ENCODE measurements around the gene ACTN4.
"Not testable (repeated sequence)": the region's sequence is repeated elsewhere in the genome, so short reads cannot be mapped to it uniquely, and the experiment has no call there.

The ACTN4 gene

DNA sequence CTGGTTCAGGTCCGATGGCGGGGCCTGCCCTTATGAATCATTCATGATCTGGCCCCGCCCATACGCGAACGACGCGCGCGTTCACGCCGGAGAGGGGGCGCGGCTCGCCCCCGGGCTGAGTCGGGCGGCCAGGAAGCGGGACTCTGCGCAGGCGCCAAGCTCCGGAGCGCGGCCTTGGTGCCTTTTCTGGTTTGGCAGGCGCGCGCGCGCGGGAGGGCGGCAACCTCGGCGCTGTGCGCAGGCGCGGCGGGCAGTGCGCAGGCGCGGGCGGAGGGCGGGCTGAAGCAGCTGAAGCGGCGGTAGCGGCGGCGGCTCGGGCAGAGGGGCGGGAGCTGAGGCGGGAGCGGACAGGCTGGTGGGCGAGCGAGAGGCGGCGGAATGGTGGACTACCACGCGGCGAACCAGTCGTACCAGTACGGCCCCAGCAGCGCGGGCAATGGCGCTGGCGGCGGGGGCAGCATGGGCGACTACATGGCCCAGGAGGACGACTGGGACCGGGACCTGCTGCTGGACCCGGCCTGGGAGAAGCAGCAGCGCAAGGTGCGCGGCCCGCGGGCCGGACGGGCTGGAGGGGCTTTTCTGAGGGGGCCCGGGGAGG lies at the start of gene ACTN4:
Gene ACTN4 (plus strand): TSS at position 282 of the 598 bp plus-strand sequence. CDS start 97 bp downstream, at position 379.
- DNase-seq (ENCODE audit: low spot score), result peak; percentile 98

GRCh38 chr19:38599722-38600121 lies 47.7 kb upstream of the ACTN4 start:
- DNase-seq (ENCODE audit: low spot score), result no peak

- DNase-seq (ENCODE audit: low spot score), result not testable (repeated sequence)
Observed at GRCh38 chr19:38602856-38603255, 44.6 kb upstream of the ACTN4 start.

DNA sequence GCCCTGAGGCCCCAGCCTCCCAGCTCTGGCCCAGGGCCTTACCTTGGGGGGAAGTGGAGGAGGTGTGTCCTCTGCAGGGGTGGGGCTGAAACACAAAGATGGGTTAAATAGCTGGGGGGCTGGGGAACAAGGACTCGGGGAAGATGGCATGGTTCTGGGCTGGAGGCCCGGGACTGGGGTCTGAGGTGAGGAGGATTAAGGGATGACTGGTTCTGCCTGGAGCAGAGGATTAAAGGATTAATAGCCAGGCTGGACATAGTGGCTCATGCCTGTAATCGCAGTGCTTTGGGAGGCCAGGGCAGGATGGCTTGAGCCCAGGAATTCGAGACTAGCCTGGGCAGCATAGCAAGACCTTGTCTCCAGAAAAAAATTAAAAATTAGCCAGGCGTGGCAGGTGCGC lies 41.3 kb upstream of the ACTN4 start:
- no peak for DNase-seq (ENCODE audit: low spot score)

GRCh38 chr19:38614289-38614688 lies 33.2 kb upstream of the ACTN4 start:
- DNase-seq (ENCODE audit: low spot score), result no peak

- no peak for DNase-seq (ENCODE audit: low spot score)
Observed at GRCh38 chr19:38615007-38615581, 32.4 kb upstream of the ACTN4 start.

- no peak for DNase-seq (ENCODE audit: low spot score)
Observed at GRCh38 chr19:38616265-38616664, 31.2 kb upstream of the ACTN4 start.

DNA sequence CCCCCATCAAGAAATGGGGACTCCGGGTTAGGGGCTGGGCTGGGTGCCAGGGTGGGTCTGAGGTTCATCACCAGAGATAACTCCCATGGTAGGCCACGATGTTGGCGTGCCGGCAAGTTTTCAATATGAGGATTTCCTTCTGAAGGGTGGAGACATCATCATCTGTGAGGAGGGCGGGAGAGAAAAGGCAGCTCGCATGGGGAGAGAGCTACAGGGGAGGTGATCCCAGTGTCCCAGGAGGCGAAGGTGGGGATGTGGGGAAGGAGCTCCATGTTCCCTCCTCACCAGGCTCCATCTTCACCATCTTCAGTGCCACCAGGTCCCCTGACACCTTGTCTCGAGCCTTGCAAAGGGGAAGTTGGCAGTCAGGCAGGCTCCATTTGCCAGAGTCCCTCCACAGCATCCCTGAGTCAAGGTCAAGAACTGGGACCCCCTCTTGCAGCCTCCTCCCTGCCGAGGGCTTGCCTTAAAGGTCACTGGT lies 30.1 kb upstream of the ACTN4 start:
- DNase-seq (ENCODE audit: low spot score), result no peak

GRCh38 chr19:38617764-38618589 lies 29.5 kb upstream of the ACTN4 start, which contains the start of gene MAP4K1:
Gene MAP4K1, minus strand, starts transcription at chr19:38617953. Its CDS starts 58 bp downstream, at chr19:38617895.
- DNase-seq (ENCODE audit: low spot score), result no peak

- DNase-seq (ENCODE audit: low spot score), result peak; percentile 99
Observed at GRCh38 chr19:38618590-38619360, 28.7 kb upstream of the ACTN4 start, which contains the start of gene EIF3K. Gene EIF3K, plus strand, starts transcription at chr19:38619188. Its CDS starts 81 bp downstream, at chr19:38619269.

DNA sequence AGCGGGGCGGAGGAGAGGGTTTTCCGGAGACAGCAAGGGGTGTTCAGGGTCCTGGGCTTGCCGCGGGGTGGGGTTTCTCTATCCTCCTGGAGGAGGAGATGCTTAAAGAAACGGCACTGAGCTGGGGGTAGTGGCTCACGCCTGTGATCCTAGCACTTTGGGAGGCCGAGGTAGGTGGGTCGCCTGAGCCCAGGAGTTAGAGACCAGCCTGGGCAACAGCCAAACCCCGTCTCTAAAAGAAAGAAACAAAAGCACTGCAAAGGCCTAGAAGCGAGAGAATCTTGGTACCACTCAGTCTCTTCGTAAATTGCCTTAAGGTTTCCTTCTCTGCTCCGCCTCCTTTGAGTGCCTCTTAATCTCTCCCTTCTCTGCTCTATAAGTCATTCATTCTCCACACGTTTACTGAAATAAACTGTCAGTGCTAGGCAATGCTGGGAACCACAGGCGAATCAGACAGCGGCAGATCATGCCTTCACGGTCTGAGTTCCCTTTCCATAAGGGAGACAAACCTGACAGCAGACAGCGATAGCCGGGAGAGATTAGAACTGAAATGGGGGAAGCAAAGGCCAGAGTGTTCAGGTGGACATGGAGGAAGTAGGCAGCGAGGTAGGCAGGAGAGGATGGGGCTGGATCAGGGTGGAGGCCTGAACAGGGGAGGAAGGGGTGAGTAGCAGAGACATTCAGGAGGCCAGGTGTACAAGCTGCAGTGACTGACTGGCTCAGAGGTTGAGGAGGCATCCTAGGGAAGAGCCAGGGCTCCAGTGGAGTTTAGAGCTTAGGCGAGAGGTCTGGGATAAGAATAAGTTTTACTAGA lies 27.9 kb upstream of the ACTN4 start:
- DNase-seq (ENCODE audit: low spot score), result no peak

DNA sequence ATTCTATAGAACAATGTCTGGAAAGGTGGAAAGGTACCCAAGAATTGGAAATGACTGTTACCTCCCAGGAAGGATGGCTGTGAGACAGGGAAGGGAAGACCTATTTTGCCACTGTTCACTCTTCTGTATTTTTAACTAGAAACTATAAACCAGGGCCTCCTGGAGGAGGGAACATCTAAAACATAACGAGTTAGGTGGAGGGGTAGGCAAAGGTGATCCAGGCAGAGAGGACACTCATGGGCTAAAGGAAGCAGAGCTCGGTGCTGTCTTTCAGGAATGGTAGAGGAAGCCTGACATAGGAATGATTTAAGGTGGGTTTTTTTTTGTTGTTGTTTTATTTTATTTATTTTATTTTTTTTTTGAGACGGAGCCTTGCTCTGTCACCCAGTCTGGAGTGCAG lies 22.6 kb upstream of the ACTN4 start:
- DNase-seq (ENCODE audit: low spot score), result no peak

DNA sequence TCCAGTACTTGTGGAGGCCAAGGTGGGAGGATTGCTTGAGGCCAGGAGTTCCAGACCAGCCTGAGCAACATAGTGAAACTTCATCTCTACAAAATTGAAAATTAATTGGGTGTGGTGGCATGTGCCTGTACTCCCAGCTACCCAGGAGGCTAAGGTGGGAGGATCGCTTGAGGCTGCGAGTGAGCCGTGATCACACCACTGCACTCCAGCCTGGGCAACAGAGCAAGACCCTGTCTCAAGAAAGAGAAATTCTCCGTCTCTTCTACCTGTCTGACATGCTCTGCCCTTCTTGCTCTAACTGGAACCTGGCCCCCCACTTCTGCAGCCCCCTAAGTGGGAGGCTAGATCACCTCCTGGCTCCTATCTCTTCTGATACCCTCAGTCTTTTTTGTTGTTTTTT lies 21.0 kb upstream of the ACTN4 start:
- no peak for DNase-seq (ENCODE audit: low spot score)

GRCh38 chr19:38629568-38629967 lies 17.9 kb upstream of the ACTN4 start:
- DNase-seq (ENCODE audit: low spot score), result no peak

GRCh38 chr19:38631301-38631700 lies 16.1 kb upstream of the ACTN4 start:
- DNase-seq (ENCODE audit: low spot score), result not testable (repeated sequence)

DNA sequence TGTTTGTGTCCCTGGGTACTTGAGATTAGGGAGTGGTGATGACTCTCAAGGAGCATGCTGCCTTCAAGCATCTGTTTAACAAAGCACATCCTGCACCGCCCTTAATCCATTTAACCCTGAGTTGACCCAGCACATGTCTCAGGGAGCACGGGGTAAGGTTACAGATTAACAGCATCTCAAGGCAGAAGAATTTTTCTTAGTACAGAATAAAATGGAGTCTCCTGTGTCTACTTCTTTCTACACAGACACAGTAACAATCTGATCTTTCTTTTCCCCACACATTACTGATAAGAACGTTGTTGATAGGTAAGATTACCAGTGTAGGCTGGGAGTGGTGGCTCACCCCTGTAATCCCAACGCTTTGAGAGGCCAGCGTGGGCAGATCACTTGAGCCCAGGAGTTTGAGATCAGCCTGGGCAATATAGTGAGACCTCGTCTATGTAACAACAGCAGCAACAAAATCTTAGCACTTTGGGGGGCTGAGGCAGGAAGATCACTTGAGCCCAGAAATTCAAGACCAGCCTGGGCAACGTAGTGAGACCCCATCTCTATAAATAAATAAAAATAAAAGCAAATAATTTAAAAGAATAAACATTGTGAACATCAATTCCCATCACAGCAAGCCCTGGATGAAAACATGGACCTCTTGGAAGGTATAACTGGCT lies 15.5 kb upstream of the ACTN4 start:
- not testable (repeated sequence) for DNase-seq (ENCODE audit: low spot score)

- DNase-seq (ENCODE audit: low spot score), result no peak
Observed at GRCh38 chr19:38632476-38633213, 14.8 kb upstream of the ACTN4 start.

GRCh38 chr19:38634757-38635482 lies 12.5 kb upstream of the ACTN4 start:
- peak; percentile 78 for DNase-seq (ENCODE audit: low spot score)
